Kidney (tissue), 14 donors: Measurements from ENCODE around the gene MRPL33. TPM values are rescaled to one million over a fixed set of nuclear protein-coding genes. Genes with fewer than 3 reads are reported as not detected.
"Not testable (repeated sequence)": the region's sequence is repeated elsewhere in the genome, so short reads cannot be mapped to it uniquely, and the experiment has no call there.

ENCODE experiments used
- DNase-seq, 5 donors: peaks; one replicate each; pipeline ENCODE4 v3.0.0-alpha.2; 2013 to 2020
- FAIRE-seq: peaks from 2 replicates; lab custom pipeline; 2012; peaks lifted over from hg19 to GRCh38; lab: Jason Lieb, UNC
- H3K27ac ChIP-seq, 2 donors: one replicate each; pipeline ENCODE4 v1.7.0; 2013; ENCODE audit warnings: low read depth in 2 of 2, low read length in 2 of 2, inconsistent platforms in 1 of 2
- H3K27me3 ChIP-seq: one replicate; pipeline ENCODE4 v1.7.1; 2013; ENCODE audit warnings: low read length, inconsistent platforms; ENCODE audit not compliant: control insufficient read depth, insufficient read depth
- H3K36me3 ChIP-seq, 3 donors: one replicate each; pipeline versions ENCODE4 v1.7.0 to v1.7.1; 2013; ENCODE audit warnings: low read length in 3 of 3, control low read depth in 1 of 3, inconsistent platforms in 1 of 3; ENCODE audit not compliant: insufficient read depth in 3 of 3, control insufficient read depth in 2 of 3
- H3K4me1 ChIP-seq, 3 donors: one replicate each; pipeline versions ENCODE4 v1.7.0 to v1.7.1; 2013; ENCODE audit warnings: low read length in 3 of 3, inconsistent platforms in 1 of 3, low read depth in 1 of 3; ENCODE audit not compliant: control insufficient read depth in 2 of 3, insufficient read depth in 2 of 3
- H3K4me3 ChIP-seq, 3 donors: one replicate each; pipeline versions ENCODE4 v1.7.0 to v1.8.1; 2013; ENCODE audit warnings: low read length in 3 of 3, control low read depth in 1 of 3, inconsistent platforms in 1 of 3
- H3K9ac ChIP-seq, 3 donors: one replicate each; pipeline versions ENCODE4 v1.7.0 to v1.7.1; 2013; ENCODE audit warnings: low read length in 3 of 3, control low read depth in 1 of 3, inconsistent platforms in 1 of 3
- H3K9me3 ChIP-seq, 3 donors: one replicate each; pipeline versions ENCODE4 v1.7.0 to v1.7.1; 2013; ENCODE audit warnings: low read length in 3 of 3, control low read depth in 1 of 3, inconsistent platforms in 1 of 3; ENCODE audit not compliant: control insufficient read depth in 2 of 3, insufficient read depth in 1 of 3
- intact Hi-C: fragments of 100-400 bp; cut with DNase I; formaldehyde crosslinking; loops from one replicate; pipeline ENCODE4 v1.11.1; 2022
- polyA plus RNA-seq: library from polyadenylated mRNA; stranded (reverse); fragments of 350-450 nt; fragmentation: Illumina TruSeq; extraction: RNeasy Lipid Tissue Mini Kit (QIAGEN cat#74804); gene quantifications from one replicate; pipeline ENCODE4 v1.2.3, GENCODE V29; 2014; ENCODE audit warnings: low read depth, low replicate concordance; ENCODE audit not compliant: insufficient read depth
- total RNA-seq: library from RNA; stranded (reverse); fragmentation: NEBNext Ultra II Directional; extraction: Animal tissue kit (Norgen Biotek cat#: 25700); gene quantifications from one replicate; pipeline ENCODE4 v1.2.1, GENCODE V29; 2021
- TF ChIP-seq, protein P1 (sequence below): IDR thresholded peaks from 3 replicates; pipeline ENCODE4 v1.5.1; 2012; ENCODE audit warnings: mild to moderate bottlenecking, moderate library complexity, borderline replicate concordance; ENCODE audit not compliant: insufficient read depth; ENCODE audit errors: extremely low read depth
- donor health status: control.
- donor health status: control.
- donor health status: control.
- donor health status: control.
- donor health status: control.
- donor health status: DM: yes; HTN: yes; CAD: no.
- donor health status: Normal renal cell carcinoma (clear cell type).

The MRPL33 gene
- total and polyA plus RNA-seq, 2 donors from 2014 or later: 107 to 312 TPM

DNA sequence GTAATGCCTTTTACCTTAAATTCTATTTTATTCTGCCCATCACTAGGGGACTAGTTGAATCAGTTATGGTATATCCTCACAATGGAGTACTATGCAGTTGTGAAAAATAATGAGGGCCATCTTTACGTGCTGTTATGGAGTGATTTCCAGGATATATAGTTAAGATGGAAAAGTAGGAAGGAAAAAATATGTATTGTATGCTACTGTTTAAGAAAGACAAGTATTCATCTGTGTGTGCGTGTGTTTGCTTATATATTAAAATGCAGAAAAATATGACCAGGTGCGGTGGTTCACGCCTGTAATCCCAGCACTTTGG lies 32.5 kb upstream of the MRPL33 start:
- no peak overlapping the region for H3K9ac ChIP-seq
- H3K9me3 ChIP-seq: no peaks in the 10 kb centered on the region
- no peak overlapping the region for H3K4me3 ChIP-seq
- H3K27ac ChIP-seq: no peak overlapping the region
- TF ChIP-seq, protein P1, sequence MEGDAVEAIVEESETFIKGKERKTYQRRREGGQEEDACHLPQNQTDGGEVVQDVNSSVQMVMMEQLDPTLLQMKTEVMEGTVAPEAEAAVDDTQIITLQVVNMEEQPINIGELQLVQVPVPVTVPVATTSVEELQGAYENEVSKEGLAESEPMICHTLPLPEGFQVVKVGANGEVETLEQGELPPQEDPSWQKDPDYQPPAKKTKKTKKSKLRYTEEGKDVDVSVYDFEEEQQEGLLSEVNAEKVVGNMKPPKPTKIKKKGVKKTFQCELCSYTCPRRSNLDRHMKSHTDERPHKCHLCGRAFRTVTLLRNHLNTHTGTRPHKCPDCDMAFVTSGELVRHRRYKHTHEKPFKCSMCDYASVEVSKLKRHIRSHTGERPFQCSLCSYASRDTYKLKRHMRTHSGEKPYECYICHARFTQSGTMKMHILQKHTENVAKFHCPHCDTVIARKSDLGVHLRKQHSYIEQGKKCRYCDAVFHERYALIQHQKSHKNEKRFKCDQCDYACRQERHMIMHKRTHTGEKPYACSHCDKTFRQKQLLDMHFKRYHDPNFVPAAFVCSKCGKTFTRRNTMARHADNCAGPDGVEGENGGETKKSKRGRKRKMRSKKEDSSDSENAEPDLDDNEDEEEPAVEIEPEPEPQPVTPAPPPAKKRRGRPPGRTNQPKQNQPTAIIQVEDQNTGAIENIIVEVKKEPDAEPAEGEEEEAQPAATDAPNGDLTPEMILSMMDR: no peak
- no peak for DNase-seq
- H3K36me3 ChIP-seq: no peaks in the 10 kb centered on the region
- no peaks in the 10 kb centered on the region for H3K27me3 ChIP-seq
- intact Hi-C loops: no loop called here
- no peak for FAIRE-seq
- peaks cover 0 to 23% (median 17%) of the 10 kb centered on the region in 3 donors for H3K4me1 ChIP-seq

DNA sequence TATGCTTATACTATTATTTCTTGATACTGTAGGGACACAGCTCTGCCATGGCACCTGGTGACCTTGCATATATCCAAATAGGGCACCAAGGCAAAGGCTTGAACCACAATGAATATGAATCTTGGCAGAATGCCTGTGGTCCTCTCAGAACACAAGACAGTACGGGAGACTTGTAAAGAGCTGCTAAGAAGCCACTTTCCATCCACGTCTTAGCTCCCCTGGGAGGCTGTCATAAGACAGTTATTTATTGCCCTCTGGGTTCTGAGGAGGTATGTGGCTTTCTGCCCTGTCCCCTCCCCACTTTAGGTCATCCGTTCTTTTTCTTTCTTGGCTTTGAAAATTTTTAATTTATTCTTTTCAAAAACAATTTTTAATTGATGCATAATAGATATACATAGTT lies 29.8 kb upstream of the MRPL33 start:
- no peaks in the 10 kb centered on the region for H3K36me3 ChIP-seq
- H3K4me3 ChIP-seq: no peak overlapping the region
- no peak for FAIRE-seq
- H3K4me1 ChIP-seq: peaks cover 0 to 12% (median 5%) of the 10 kb centered on the region in 3 donors
- H3K9ac ChIP-seq: no peak overlapping the region
- intact Hi-C loops: no loop called here
- TF ChIP-seq, protein P1: no peak
- no peak overlapping the region for H3K27ac ChIP-seq
- H3K27me3 ChIP-seq: no peaks in the 10 kb centered on the region
- no peaks in the 10 kb centered on the region for H3K9me3 ChIP-seq
- no peak for DNase-seq

DNA sequence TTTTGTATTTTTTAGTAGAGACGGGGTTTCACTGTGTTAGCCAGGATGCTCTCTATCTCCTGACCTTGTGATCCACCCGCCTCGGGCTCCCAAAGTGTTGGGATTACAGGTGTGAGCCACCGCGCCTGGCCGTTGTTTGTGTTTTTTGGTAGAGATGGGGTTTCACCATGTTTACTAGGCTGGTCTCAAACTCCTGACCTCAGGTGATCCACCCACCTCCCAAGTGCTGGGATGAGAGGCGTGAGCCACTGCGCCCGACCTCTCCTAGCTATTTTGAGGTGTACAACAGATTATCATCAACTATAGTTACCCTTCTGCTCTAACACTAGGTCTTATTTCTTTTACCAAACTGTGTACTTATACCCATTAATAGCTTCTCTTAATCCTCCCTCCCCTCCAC lies 28.9 kb upstream of the MRPL33 start:
- no peak for DNase-seq
- H3K9me3 ChIP-seq: no peaks in the 10 kb centered on the region
- H3K27ac ChIP-seq: no peak overlapping the region
- TF ChIP-seq, protein P1: no peak
- H3K4me3 ChIP-seq: no peak overlapping the region
- intact Hi-C loops: no loop called here
- peaks cover 0 to 7% (median 0%) of the 10 kb centered on the region in 3 donors for H3K4me1 ChIP-seq
- no peak for FAIRE-seq
- no peaks in the 10 kb centered on the region for H3K36me3 ChIP-seq
- H3K27me3 ChIP-seq: no peaks in the 10 kb centered on the region
- no peak overlapping the region for H3K9ac ChIP-seq

DNA sequence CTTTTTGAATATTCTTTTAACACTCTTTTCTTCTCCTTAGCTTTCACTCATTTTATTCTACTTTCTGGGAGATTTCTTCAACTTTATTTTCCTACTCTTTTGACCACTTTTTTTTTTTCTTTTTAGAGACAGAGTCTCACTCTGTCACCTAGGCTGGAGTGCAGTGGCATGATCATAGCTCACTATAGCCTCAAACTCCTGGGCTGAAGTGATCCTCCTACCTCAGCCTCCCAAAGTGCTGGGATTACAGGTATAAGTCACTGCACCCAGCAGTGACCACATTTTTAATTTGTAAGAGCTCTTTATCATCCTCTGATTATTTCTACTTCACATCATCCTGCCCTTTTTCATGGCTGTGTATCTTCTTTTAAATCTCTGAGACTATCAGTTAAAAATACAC lies 26.0 kb upstream of the MRPL33 start:
- H3K4me3 ChIP-seq, H3K9me3 ChIP-seq, H3K27ac ChIP-seq, H3K9ac ChIP-seq, FAIRE-seq, H3K4me1 ChIP-seq, intact Hi-C loops, H3K27me3 ChIP-seq, H3K36me3 ChIP-seq, DNase-seq: not testable (repeated sequence)
